H1 (cell line): ENCODE data around the gene PDLIM4. TPM values are rescaled to one million over a fixed set of nuclear protein-coding genes. Genes with fewer than 3 reads are reported as not detected.

Source experiments
- ATF2 ChIP-seq: IDR thresholded peaks from 2 replicates; pipeline ENCODE4 v1.6.1; 2012; ENCODE audit warnings: low read length, inconsistent platforms
- ATF3 ChIP-seq: IDR thresholded peaks from 2 replicates; pipeline ENCODE4 v1.6.1; 2011; ENCODE audit warnings: low read depth, mild to moderate bottlenecking, low read length; ENCODE audit not compliant: insufficient read depth
- CREB1 ChIP-seq: IDR thresholded peaks from 2 replicates; pipeline ENCODE4 v1.6.1; 2012; ENCODE audit warnings: inconsistent platforms
- CTCF ChIP-seq, 3 experiments: IDR thresholded peaks; 1 replicate in 2 of 3; 2 replicates in 1 of 3; pipeline versions ENCODE4 v1.5.1 to v1.6.1; 2011; ENCODE audit warnings: low read length in 3 of 3, mild to moderate bottlenecking in 3 of 3, inconsistent platforms in 2 of 3, low read depth in 1 of 3, moderate library complexity in 1 of 3; ENCODE audit not compliant: insufficient read depth in 1 of 3; ENCODE audit errors: control extremely low read depth in 1 of 3
- FOSL1 ChIP-seq: IDR thresholded peaks from 2 replicates; pipeline ENCODE4 v1.6.1; 2011; ENCODE audit warnings: mild to moderate bottlenecking, low read depth, low read length, moderate library complexity; ENCODE audit not compliant: insufficient read depth
- KDM1A ChIP-seq: fragments of 200-600, 300-600 bp; sonication (generic); IDR thresholded peaks from 2 replicates; pipeline ENCODE4 v1.7.1; 2016; ENCODE audit warnings: mild to moderate bottlenecking, low read length, borderline replicate concordance
- TEAD4 ChIP-seq: IDR thresholded peaks from 2 replicates; pipeline ENCODE4 v1.6.1; 2012; ENCODE audit warnings: low read depth, low read length, inconsistent platforms, mixed read lengths
- polyA plus RNA-seq, 7 experiments: library from polyadenylated mRNA; depleted of rRNA in 3 of 7; stranded (reverse) in 5 of 7; unstranded in 2 of 7; fragments of >200 nt in 5 of 7; fragments of 200-250 nt in 2 of 7; gene quantifications; 1 replicate in 5 of 7; 2 replicates in 1 of 7; 4 replicates in 1 of 7; pipeline versions ENCODE4 v1.2.1 to v1.2.3, GENCODE V29; 2011 to 2013; ENCODE audit warnings: missing spikeins in 2 of 7, mixed read lengths in 2 of 7
- total RNA-seq: library from RNA; stranded (reverse); fragmentation: NEBNext Ultra II Directional; extraction: Animal tissue kit (Norgen Biotek cat#: 25700); gene quantifications from 2 replicates; pipeline ENCODE4 v1.2.1, GENCODE V29; 2021

The PDLIM4 gene
- total and polyA plus RNA-seq, 2 of the 8 experiments (the other 6 are each of a cell fraction or from before 2014, with no cell fraction given), result 10.7 to 29.1 TPM

GRCh38 chr5:132267166-132267739 lies 9.8 kb downstream of the PDLIM4 start (continued):
- TF ChIP-seq CTCF (IDR thresholded peaks at IDR 0.05; ENCODE audit: control extremely low read depth in 1 of 3, insufficient read depth in 1 of 3, low read depth in 1 of 3, low read length in 3 of 3) (no peak), CREB1 (no peak), ATF2 (no peak), TEAD4 (no peak), FOSL1 (no peak), ATF3 (no peak), KDM1A (no peak)
